BLaER1 treated with 17β-estradiol and CSF1 and Interleukin-3, amounts not matched to agents 10 nM and 100 nM (cell line): ENCODE measurements around the gene CDC14B.
"Not testable (repeated sequence)": the region's sequence is repeated elsewhere in the genome, so short reads cannot be mapped to it uniquely, and the experiment has no call there.

Source experiments
- H3K27ac ChIP-seq, 11 experiments: shearing (Covaris generic); formaldehyde crosslinking; 2 replicates each; pipeline ENCODE4 v1.8.1; 2022
- H3K27me3 ChIP-seq, 11 experiments: shearing (Covaris generic); formaldehyde crosslinking; 2 replicates each; pipeline ENCODE4 v1.8.1; 2022
- H3K36me3 ChIP-seq, 11 experiments: shearing (Covaris generic); formaldehyde crosslinking; 2 replicates each; pipeline ENCODE4 v1.8.1; 2022
- H3K4me1 ChIP-seq, 10 experiments: shearing (Covaris generic); formaldehyde crosslinking; 2 replicates each; pipeline ENCODE4 v1.8.1; 2022
- H3K4me2 ChIP-seq, 11 experiments: shearing (Covaris generic); formaldehyde crosslinking; 2 replicates each; pipeline ENCODE4 v1.8.1; 2022
- H3K4me3 ChIP-seq, 10 experiments: shearing (Covaris generic); formaldehyde crosslinking; 2 replicates each; pipeline ENCODE4 v1.8.1; 2022
- H3K9ac ChIP-seq, 11 experiments: shearing (Covaris generic); formaldehyde crosslinking; 2 replicates each; pipeline ENCODE4 v1.8.1; 2022
- H3K9me3 ChIP-seq, 11 experiments: shearing (Covaris generic); formaldehyde crosslinking; replicated peaks in 1 of 11; 2 replicates each; pipeline ENCODE4 v1.8.1; 2022
- H4K20me1 ChIP-seq, 11 experiments: shearing (Covaris generic); formaldehyde crosslinking; 2 replicates each; pipeline ENCODE4 v1.8.1; 2022
- Cebpa-rat ChIP-seq, 11 experiments: shearing (Covaris generic); IDR thresholded peaks; 2 replicates each; pipeline ENCODE4 v1.8.1; 2022

CDC14B gene

GRCh38 chr9:96638606-96639364 is 19.1 kb upstream of the CDC14B start:
- Histone ChIP-seq H3K9me3 (no peaks in the 10 kb centered on the region), H3K9ac (no peak overlapping the region), H3K4me1 (no peaks in the 10 kb centered on the region), H3K27ac (no peak overlapping the region), H3K27me3 (no peaks in the 10 kb centered on the region), H3K4me2 (no peak overlapping the region), H4K20me1 (no peaks in the 10 kb centered on the region), H3K4me3 (no peak overlapping the region), H3K36me3 (peaks cover 12 to 48% (median 20%) of the 10 kb centered on the region in 11 experiments; a peak in 21 of 22 replicates)
- no peak for TF ChIP-seq Cebpa-rat (IDR thresholded peaks at IDR 0.05)

- no peak for TF ChIP-seq Cebpa-rat (IDR thresholded peaks at IDR 0.05)
- Histone ChIP-seq H3K27ac (no peak overlapping the region), H3K4me3 (no peak overlapping the region), H3K9me3 (no peaks in the 10 kb centered on the region), H3K36me3 (peaks cover under 1 to 23% (median 5%) of the 10 kb centered on the region in 11 experiments; a peak in 11 of 22 replicates), H3K27me3 (no peaks in the 10 kb centered on the region), H3K4me1 (no peaks in the 10 kb centered on the region), H3K4me2 (no peak overlapping the region), H3K9ac (no peak overlapping the region), H4K20me1 (no peaks in the 10 kb centered on the region)
These were observed 16.7 kb upstream of the CDC14B start for GRCh38 chr9:96636368-96636767.

GRCh38 chr9:96633579-96633978 is 13.9 kb upstream of the CDC14B start:
- H3K27ac ChIP-seq, H3K27me3 ChIP-seq, H3K36me3 ChIP-seq, H3K4me3 ChIP-seq, H4K20me1 ChIP-seq, H3K4me2 ChIP-seq, H3K9ac ChIP-seq, H3K9me3 ChIP-seq, H3K4me1 ChIP-seq: not testable (repeated sequence)

GRCh38 chr9:96626912-96627311 is 7.3 kb upstream of the CDC14B start:
- no peak for TF ChIP-seq Cebpa-rat (IDR thresholded peaks at IDR 0.05)

GRCh38 chr9:96621618-96622017 is 2.0 kb upstream of the CDC14B start:
- H3K4me1 ChIP-seq: peaks cover 3 to 23% (median 15%) of the 10 kb centered on the region in 10 experiments; a peak in 17 of 20 replicates
- peak overlapping the region in 8 of 11 experiments; percentile 7 to 77 (median 40); a peak in 14 of 22 replicates for H3K4me2 ChIP-seq
- H3K27ac ChIP-seq: no peak overlapping the region
- peaks cover 0 to 19% (median 15%) of the 10 kb centered on the region in 11 experiments; a peak in 19 of 22 replicates for H3K27me3 ChIP-seq
- H3K9me3 ChIP-seq: peaks cover 0 to 14% (median 9%) of the 10 kb centered on the region in 11 experiments; a peak in 9 of 22 replicates
- no peak for TF ChIP-seq Cebpa-rat (IDR thresholded peaks at IDR 0.05)
- H4K20me1 ChIP-seq: peaks cover 0 to 5% (median 0%) of the 10 kb centered on the region in 11 experiments; a peak in 1 of 22 replicates
- H3K4me3 ChIP-seq: no peak overlapping the region
- no peaks in the 10 kb centered on the region for H3K36me3 ChIP-seq
- no peak overlapping the region for H3K9ac ChIP-seq

More at GRCh38 chr9:96626912-96627311, 7.3 kb upstream of the CDC14B start:
- Histone ChIP-seq H3K27me3 (no peaks in the 10 kb centered on the region), H3K9ac (no peak overlapping the region), H3K4me3 (no peak overlapping the region), H3K4me2 (no peak overlapping the region), H3K4me1 (peaks cover 0 to 2% (median under 1%) of the 10 kb centered on the region in 10 experiments; a peak in 7 of 20 replicates), H3K27ac (no peak overlapping the region), H4K20me1 (no peaks in the 10 kb centered on the region; a peak in 1 of 22 replicates), H3K36me3 (no peaks in the 10 kb centered on the region), H3K9me3 (no peaks in the 10 kb centered on the region)

GRCh38 chr9:96620832-96621269 is 1.2 kb upstream of the CDC14B start:
- H3K9ac ChIP-seq: no peak overlapping the region
- peaks cover 0 to 5% (median 0%) of the 10 kb centered on the region in 11 experiments; a peak in 1 of 22 replicates for H4K20me1 ChIP-seq
- no peak for TF ChIP-seq Cebpa-rat (IDR thresholded peaks at IDR 0.05)
- H3K27ac ChIP-seq: no peak overlapping the region
- peaks cover 9 to 23% (median 15%) of the 10 kb centered on the region in 10 experiments; a peak in 19 of 20 replicates for H3K4me1 ChIP-seq
- H3K4me3 ChIP-seq: no peak overlapping the region
- H3K27me3 ChIP-seq: peaks cover 0 to 19% (median 15%) of the 10 kb centered on the region in 11 experiments; a peak in 19 of 22 replicates
- no peaks in the 10 kb centered on the region for H3K36me3 ChIP-seq
- H3K4me2 ChIP-seq: peak overlapping the region in 9 of 11 experiments; percentile 2 to 77 (median 30); a peak in 14 of 22 replicates
- peaks cover 0 to 14% (median 9%) of the 10 kb centered on the region in 11 experiments; a peak in 9 of 22 replicates for H3K9me3 ChIP-seq

GRCh38 chr9:96620181-96620514 is 505 bp upstream of the CDC14B start:
- H3K27ac ChIP-seq: no peak overlapping the region
- peak overlapping the region; percentile 65 to 75 (median 68); a peak in 19 of 20 replicates for H3K4me3 ChIP-seq
- H3K9ac ChIP-seq: no peak overlapping the region
- peaks cover 0 to 5% (median 0%) of the 10 kb centered on the region in 11 experiments; a peak in 1 of 22 replicates for H4K20me1 ChIP-seq
- H3K36me3 ChIP-seq: no peaks in the 10 kb centered on the region
- H3K27me3 ChIP-seq: peaks cover 0 to 19% (median 15%) of the 10 kb centered on the region in 11 experiments; a peak in 19 of 22 replicates
- no peak for TF ChIP-seq Cebpa-rat (IDR thresholded peaks at IDR 0.05)
- H3K4me1 ChIP-seq: peaks cover 9 to 23% (median 15%) of the 10 kb centered on the region in 10 experiments; a peak in 19 of 20 replicates
- peaks cover 0 to 14% (median 9%) of the 10 kb centered on the region in 11 experiments; a peak in 9 of 22 replicates for H3K9me3 ChIP-seq
- H3K4me2 ChIP-seq: peak overlapping the region in 10 of 11 experiments; percentile 62 to 87 (median 80); a peak in 21 of 22 replicates

- Histone ChIP-seq H3K4me2 (peak overlapping the region; percentile 62 to 87 (median 80)), H3K27me3 (peaks cover 0 to 19% (median 15%) of the 10 kb centered on the region in 11 experiments; a peak in 19 of 22 replicates), H3K9me3 (peaks cover 0 to 14% (median 9%) of the 10 kb centered on the region in 11 experiments; a peak in 9 of 22 replicates), H4K20me1 (peaks cover 0 to 5% (median 0%) of the 10 kb centered on the region in 11 experiments; a peak in 1 of 22 replicates), H3K4me1 (peaks cover 9 to 23% (median 15%) of the 10 kb centered on the region in 10 experiments; a peak in 19 of 20 replicates), H3K27ac (peak overlapping the region; percentile 20 to 62 (median 49); a peak in 16 of 22 replicates), H3K4me3 (peak overlapping the region; percentile 65 to 75 (median 68)), H3K9ac (peak overlapping the region; percentile 63 to 81 (median 77)), H3K36me3 (no peaks in the 10 kb centered on the region)
- TF ChIP-seq Cebpa-rat (IDR thresholded peaks at IDR 0.05): no peak
These were observed 548 bp downstream of the CDC14B start for GRCh38 chr9:96619124-96619465.
